DOHH2 (cell line): ENCODE measurements around the gene RAPGEF3.

Experiments
- H3F3A ChIP-seq: fragments of 200-600 bp; sonication (generic), shearing (Covaris generic); 2 replicates; pipeline ENCODE4 v1.6.0; 2016; ENCODE audit warnings: antibody characterized with exemption, mild to moderate bottlenecking; ENCODE audit not compliant: control insufficient read depth, insufficient read depth
- H3K27ac ChIP-seq: fragments of 200-600 bp; sonication (generic); 2 replicates; pipeline ENCODE4 v1.5.1; 2014; ENCODE audit warnings: low read depth, mild to moderate bottlenecking, low read length, moderate library complexity
- H3K27me3 ChIP-seq: fragments of 200-600 bp; sonication (generic); 2 replicates; pipeline ENCODE4 v1.6.1; 2014; ENCODE audit warnings: mild to moderate bottlenecking, low read length, mixed read lengths; ENCODE audit not compliant: control insufficient read depth
- H3K36me3 ChIP-seq: fragments of 200-600 bp; sonication (generic); 2 replicates; pipeline ENCODE4 v1.6.1; 2014; ENCODE audit warnings: mild to moderate bottlenecking, low read length, moderate library complexity, mixed read lengths; ENCODE audit not compliant: control insufficient read depth
- H3K4me1 ChIP-seq: fragments of 200-600 bp; sonication (generic); 2 replicates; pipeline ENCODE4 v1.6.1; 2014; ENCODE audit warnings: mild to moderate bottlenecking, low read length, mixed read lengths; ENCODE audit not compliant: control insufficient read depth
- H3K4me2 ChIP-seq: fragments of 200-600 bp; sonication (generic); 2 replicates; pipeline ENCODE4 v1.6.0; 2014; ENCODE audit warnings: mild to moderate bottlenecking, low read length, moderate library complexity
- H3K4me3 ChIP-seq: fragments of 200-600 bp; sonication (generic); 2 replicates; pipeline ENCODE4 v1.5.1; 2014; ENCODE audit warnings: mild to moderate bottlenecking, low read length, mixed read lengths
- H3K79me2 ChIP-seq: fragments of 200-600 bp; sonication (generic); 2 replicates; pipeline ENCODE4 v1.6.1; 2014; ENCODE audit warnings: mild to moderate bottlenecking, low read length, mixed read lengths; ENCODE audit not compliant: control insufficient read depth
- H3K9me2 ChIP-seq: fragments of 200-600 bp; sonication (generic); replicated peaks from 2 replicates; pipeline ENCODE4 v1.6.1; 2014; ENCODE audit warnings: mild to moderate bottlenecking, low read length, mixed read lengths; ENCODE audit not compliant: control insufficient read depth
- H3K9me3 ChIP-seq: fragments of 200-600 bp; sonication (generic); 2 replicates; pipeline ENCODE4 v1.6.1; 2014; ENCODE audit warnings: antibody characterized with exemption, low read length, mixed read lengths; ENCODE audit not compliant: control insufficient read depth, insufficient read depth
- H4K20me1 ChIP-seq: fragments of 200-600 bp; sonication (generic); 2 replicates; pipeline ENCODE4 v1.6.0; 2014; ENCODE audit warnings: low read depth, mild to moderate bottlenecking, antibody characterized with exemption, low read length, moderate library complexity; ENCODE audit not compliant: control insufficient read depth, insufficient read depth
- EZH2phosphoT487 ChIP-seq: fragments of 200-600 bp; sonication (generic); IDR thresholded peaks from 2 replicates; pipeline ENCODE4 v1.6.1; 2017; ENCODE audit warnings: borderline replicate concordance, mild to moderate bottlenecking, antibody characterized with exemption, low read length, moderate library complexity, mixed read lengths
- TF ChIP-seq, protein P1 (sequence below): fragments of 200-600 bp; sonication (generic); IDR thresholded peaks from one replicate; pipeline ENCODE4 v1.5.1; 2014; ENCODE audit warnings: antibody characterized with exemption, mild to moderate bottlenecking, low read depth, low read length; ENCODE audit not compliant: poor library complexity, severe bottlenecking

The RAPGEF3 gene

DNA sequence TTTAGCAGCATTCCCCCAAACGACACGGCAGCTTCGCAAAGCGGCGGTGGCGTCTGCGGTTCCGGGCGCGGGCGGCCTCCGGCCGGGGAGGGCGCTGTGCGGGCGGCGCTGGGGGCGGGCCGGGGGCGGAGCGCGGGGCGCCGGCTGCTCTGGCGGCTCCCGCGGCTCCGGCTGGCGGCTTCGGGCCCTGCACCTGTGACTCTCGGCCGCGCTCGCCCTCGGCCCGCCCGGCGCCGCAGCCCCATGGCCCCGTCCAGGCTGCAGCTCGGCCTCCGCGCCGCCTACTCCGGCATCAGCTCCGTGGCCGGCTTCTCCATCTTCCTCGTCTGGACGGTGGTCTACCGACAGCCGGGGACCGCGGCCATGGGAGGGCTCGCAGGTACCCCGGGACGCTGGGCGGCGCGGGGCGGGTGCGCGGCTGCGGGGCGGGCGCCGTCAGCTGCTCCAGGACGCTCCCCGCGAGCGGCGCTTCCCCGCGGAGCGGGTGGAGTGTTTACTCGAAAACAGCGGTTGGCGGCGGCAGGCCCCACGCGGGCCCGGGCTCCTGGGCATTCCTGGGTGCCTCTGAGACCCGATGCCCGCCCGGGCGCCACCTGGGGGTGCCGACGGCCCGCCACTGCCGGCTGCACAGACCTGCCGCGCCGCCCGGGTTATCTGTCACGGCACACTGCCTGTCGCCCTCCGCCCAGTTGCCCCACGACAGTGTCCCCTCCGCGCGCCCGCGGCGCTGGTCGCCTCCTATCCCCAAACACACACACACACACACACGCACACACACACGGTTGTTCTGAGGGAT lies 14.6 kb upstream of the RAPGEF3 start, which contains the start of gene SLC48A1:
SLC48A1 (plus strand) TSS at position 177 of the 796 bp plus-strand sequence; CDS start at position 244, 67 bp downstream.
- no peak within 1 kb of the TSS for H3K27ac ChIP-seq
- H3F3A ChIP-seq = no peaks in the 10 kb centered on the region
- H3K4me2 ChIP-seq = peak within 1 kb of the TSS; percentile 96
- H3K9me3 ChIP-seq = no peaks in the 10 kb centered on the region
- H3K27me3 ChIP-seq = peaks cover 24% of the 10 kb centered on the region
- H3K4me1 ChIP-seq = peaks cover 32% of the 10 kb centered on the region
- H3K4me3 ChIP-seq = peak within 1 kb of the TSS; percentile 92
- H3K36me3 ChIP-seq = no peaks in the 10 kb centered on the region
- peaks cover 6% of the 10 kb centered on the region for H3K79me2 ChIP-seq
- H4K20me1 ChIP-seq = no peaks in the 10 kb centered on the region
- TF ChIP-seq EZH2phosphoT487 = no peak
- TF ChIP-seq, protein P1, sequence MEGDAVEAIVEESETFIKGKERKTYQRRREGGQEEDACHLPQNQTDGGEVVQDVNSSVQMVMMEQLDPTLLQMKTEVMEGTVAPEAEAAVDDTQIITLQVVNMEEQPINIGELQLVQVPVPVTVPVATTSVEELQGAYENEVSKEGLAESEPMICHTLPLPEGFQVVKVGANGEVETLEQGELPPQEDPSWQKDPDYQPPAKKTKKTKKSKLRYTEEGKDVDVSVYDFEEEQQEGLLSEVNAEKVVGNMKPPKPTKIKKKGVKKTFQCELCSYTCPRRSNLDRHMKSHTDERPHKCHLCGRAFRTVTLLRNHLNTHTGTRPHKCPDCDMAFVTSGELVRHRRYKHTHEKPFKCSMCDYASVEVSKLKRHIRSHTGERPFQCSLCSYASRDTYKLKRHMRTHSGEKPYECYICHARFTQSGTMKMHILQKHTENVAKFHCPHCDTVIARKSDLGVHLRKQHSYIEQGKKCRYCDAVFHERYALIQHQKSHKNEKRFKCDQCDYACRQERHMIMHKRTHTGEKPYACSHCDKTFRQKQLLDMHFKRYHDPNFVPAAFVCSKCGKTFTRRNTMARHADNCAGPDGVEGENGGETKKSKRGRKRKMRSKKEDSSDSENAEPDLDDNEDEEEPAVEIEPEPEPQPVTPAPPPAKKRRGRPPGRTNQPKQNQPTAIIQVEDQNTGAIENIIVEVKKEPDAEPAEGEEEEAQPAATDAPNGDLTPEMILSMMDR = peak; percentile 24
- H3K9me2 ChIP-seq = no peaks in the 10 kb centered on the region

DNA sequence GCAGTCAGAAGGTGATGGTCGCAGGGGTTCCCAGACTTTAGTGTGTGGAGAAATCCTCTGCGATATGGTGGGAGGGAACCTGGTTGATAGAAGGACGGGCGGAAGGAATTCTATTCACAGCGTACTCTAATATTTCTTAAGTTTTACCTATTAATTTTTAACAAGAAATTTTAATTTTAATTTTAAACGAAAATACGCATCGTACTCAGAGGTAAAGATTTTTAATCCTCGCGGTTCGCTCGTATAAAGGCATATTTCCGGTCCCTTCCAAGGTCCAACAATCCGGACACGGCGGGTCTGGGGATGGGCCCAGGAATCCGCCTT lies 14.0 kb upstream of the RAPGEF3 start:
- H3K4me1 ChIP-seq = peaks cover 28% of the 10 kb centered on the region
- no peaks in the 10 kb centered on the region for H3F3A ChIP-seq
- H3K4me2 ChIP-seq = peak overlapping the region; percentile 96
- no peaks in the 10 kb centered on the region for H4K20me1 ChIP-seq
- H3K36me3 ChIP-seq = no peaks in the 10 kb centered on the region
- no peaks in the 10 kb centered on the region for H3K9me2 ChIP-seq
- peaks cover 26% of the 10 kb centered on the region for H3K27me3 ChIP-seq
- H3K9me3 ChIP-seq = no peaks in the 10 kb centered on the region
- H3K79me2 ChIP-seq = peaks cover 6% of the 10 kb centered on the region
- H3K27ac ChIP-seq = no peak overlapping the region
- H3K4me3 ChIP-seq = peak overlapping the region; percentile 92
- TF ChIP-seq, protein P1 = no peak
- no peak for TF ChIP-seq EZH2phosphoT487

DNA sequence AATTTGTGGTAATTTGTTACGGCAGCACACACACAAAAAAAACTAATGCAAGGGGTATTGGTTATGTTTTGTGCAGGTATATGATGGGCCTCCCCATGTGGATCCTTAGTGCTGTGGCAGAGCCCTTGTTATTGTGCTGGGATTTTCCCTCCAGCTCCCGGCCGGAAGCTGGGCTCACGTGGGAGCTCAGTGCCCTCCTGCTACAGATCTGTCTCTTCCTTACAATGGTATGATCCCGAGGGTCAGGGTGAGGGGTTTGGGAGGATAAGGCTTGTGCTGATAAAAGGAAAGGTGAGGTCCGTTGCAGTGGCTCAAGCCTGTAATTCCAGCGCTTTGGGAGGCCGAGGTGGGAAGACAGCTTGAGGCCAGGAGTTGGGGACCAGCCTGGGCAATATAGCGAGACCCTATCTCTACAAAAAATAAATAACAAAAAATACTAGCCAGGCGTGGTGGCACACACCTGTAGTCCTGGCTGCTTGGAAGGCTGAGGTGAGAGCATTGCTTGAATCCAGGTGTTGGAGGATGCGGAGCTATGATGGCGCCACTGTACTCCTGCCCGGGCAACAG lies 13.5 kb upstream of the RAPGEF3 start:
- TF ChIP-seq, protein P1 = no peak
- TF ChIP-seq EZH2phosphoT487 = no peak
- peak overlapping the region; percentile 96 for H3K4me2 ChIP-seq
- H3K27ac ChIP-seq = no peak overlapping the region
- H4K20me1 ChIP-seq = no peaks in the 10 kb centered on the region
- H3K9me2 ChIP-seq = no peaks in the 10 kb centered on the region
- H3F3A ChIP-seq = no peaks in the 10 kb centered on the region
- H3K79me2 ChIP-seq = peaks cover 6% of the 10 kb centered on the region
- no peaks in the 10 kb centered on the region for H3K36me3 ChIP-seq
- peaks cover 23% of the 10 kb centered on the region for H3K4me1 ChIP-seq
- H3K27me3 ChIP-seq = peaks cover 26% of the 10 kb centered on the region
- H3K4me3 ChIP-seq = no peak overlapping the region
- no peaks in the 10 kb centered on the region for H3K9me3 ChIP-seq
